Trophoblast cell (in vitro differentiated cells and primary cell): ENCODE results near the gene POLR2C. TPM values are rescaled to one million over a fixed set of nuclear protein-coding genes. Genes with fewer than 3 reads are reported as not detected.
A peak's percentile ranks its signal among the peaks of the same experiment; 100 is the strongest.

Source experiments
- DNase-seq, 2 donors: peaks; one replicate each; pipeline ENCODE4 v3.0.0-alpha.2; 2016
- H2AFZ ChIP-seq: 2 replicates; pipeline ENCODE4 v1.6.1; 2013; ENCODE audit warnings: low read length, moderate library complexity, mild to moderate bottlenecking; ENCODE audit not compliant: insufficient read depth, poor library complexity
- H2AK5ac ChIP-seq: 2 replicates; pipeline ENCODE4 v1.6.1; 2013; ENCODE audit warnings: mild to moderate bottlenecking, low read length
- H2BK120ac ChIP-seq: 2 replicates; pipeline ENCODE4 v1.6.1; 2013; ENCODE audit warnings: low read length, mild to moderate bottlenecking, moderate library complexity; ENCODE audit not compliant: insufficient read depth, poor library complexity
- H2BK12ac ChIP-seq: 2 replicates; pipeline ENCODE4 v1.6.1; 2013; ENCODE audit warnings: mild to moderate bottlenecking, low read length, moderate library complexity
- H2BK5ac ChIP-seq: 2 replicates; pipeline ENCODE4 v1.6.1; 2013; ENCODE audit warnings: low read length, low read depth, moderate library complexity, mild to moderate bottlenecking; ENCODE audit not compliant: poor library complexity
- H3K14ac ChIP-seq: 2 replicates; pipeline ENCODE4 v1.6.1; 2013; ENCODE audit warnings: mild to moderate bottlenecking, low read length
- H3K18ac ChIP-seq: 2 replicates; pipeline ENCODE4 v1.6.1; 2013; ENCODE audit warnings: mild to moderate bottlenecking, low read length
- H3K23ac ChIP-seq: 2 replicates; pipeline ENCODE4 v1.6.1; 2013; ENCODE audit warnings: low read length
- H3K27ac ChIP-seq: 2 replicates; pipeline ENCODE4 v1.5.1; 2013; ENCODE audit warnings: low read depth, mild to moderate bottlenecking, inconsistent platforms, low read length, moderate library complexity
- H3K27me3 ChIP-seq: 2 replicates; pipeline ENCODE4 v1.6.1; 2013; ENCODE audit warnings: inconsistent platforms, mild to moderate bottlenecking, low read length, moderate library complexity; ENCODE audit not compliant: insufficient read depth
- H3K36me3 ChIP-seq, 2 experiments: 1 replicate in 1 of 2; 2 replicates in 1 of 2; pipeline ENCODE4 v1.6.1; 2013; ENCODE audit warnings: low read length in 2 of 2, mild to moderate bottlenecking in 2 of 2, moderate library complexity in 1 of 2; ENCODE audit not compliant: insufficient read depth in 2 of 2, control insufficient read depth in 1 of 2
- H3K4ac ChIP-seq: 2 replicates; pipeline ENCODE4 v1.6.1; 2013; ENCODE audit warnings: low read depth, mild to moderate bottlenecking, low read length, moderate library complexity
- H3K4me1 ChIP-seq, 2 experiments: 1 replicate in 1 of 2; 2 replicates in 1 of 2; pipeline ENCODE4 v1.6.1; 2013; ENCODE audit warnings: low read length in 2 of 2, mild to moderate bottlenecking in 2 of 2, moderate library complexity in 1 of 2; ENCODE audit not compliant: insufficient read depth in 2 of 2, control insufficient read depth in 1 of 2
- H3K4me2 ChIP-seq: 2 replicates; pipeline ENCODE4 v1.6.1; 2013; ENCODE audit warnings: inconsistent platforms, mild to moderate bottlenecking, low read length, moderate library complexity
- H3K4me3 ChIP-seq: 2 replicates; pipeline ENCODE4 v1.5.1; 2013; ENCODE audit warnings: mild to moderate bottlenecking, low read depth, low read length, inconsistent platforms
- H3K79me1 ChIP-seq: one replicate; pipeline ENCODE4 v1.6.1; 2013; ENCODE audit warnings: low read length
- H3K79me2 ChIP-seq: 2 replicates; pipeline ENCODE4 v1.6.1; 2013; ENCODE audit warnings: low read length, mild to moderate bottlenecking; ENCODE audit not compliant: control insufficient read depth, insufficient read depth, poor library complexity
- H3K9ac ChIP-seq: 2 replicates; pipeline ENCODE4 v1.6.1; 2013; ENCODE audit warnings: mild to moderate bottlenecking, low read length
- H3K9me3 ChIP-seq: 2 replicates; pipeline ENCODE4 v1.6.1; 2013; ENCODE audit warnings: low read depth, mild to moderate bottlenecking, control low read depth, inconsistent platforms, low read length; ENCODE audit not compliant: insufficient read depth
- H4K12ac ChIP-seq: 2 replicates; pipeline ENCODE4 v1.6.1; 2013; ENCODE audit warnings: low read depth, mild to moderate bottlenecking, low read length, moderate library complexity
- H4K8ac ChIP-seq: 2 replicates; pipeline ENCODE4 v1.6.1; 2013; ENCODE audit warnings: low read depth, mild to moderate bottlenecking, low read length, moderate library complexity
- H4K91ac ChIP-seq: one replicate; pipeline ENCODE4 v1.6.1; 2013; ENCODE audit warnings: low read depth, mild to moderate bottlenecking, low read length, moderate library complexity
- WGBS: extraction: QIAGEN DNeasy Blood & Tissue Kit; methylation state at CpG from one replicate; pipeline ENCODE4 v1.1.7; 2013; ENCODE audit warnings: missing lambda C conversion rate; ENCODE audit not compliant: insufficient read length, insufficient coverage; ENCODE audit errors: extremely low coverage; 5-methylcytosine and 5-hydroxymethylcytosine counted together
- polyA plus RNA-seq: library from polyadenylated mRNA; stranded (reverse); fragments of 200-250 nt; gene quantifications from 2 replicates; pipeline ENCODE4 v1.2.3, GENCODE V29; 2013

The POLR2C gene
- polyA plus RNA-seq, result 49.8 and 50.6 TPM in 2 replicates

- H4K91ac ChIP-seq, result peak within 1 kb of the TSS; percentile 82
- peak within 1 kb of the TSS; percentile 99 for H3K4ac ChIP-seq
- peaks cover 10 to 12% of the 10 kb centered on the region in 2 experiments for H3K4me1 ChIP-seq
- peak within 1 kb of the TSS; percentile 53 for H2AFZ ChIP-seq
- H4K12ac ChIP-seq, result peak within 1 kb of the TSS; percentile 52
- H3K79me1 ChIP-seq, result peaks cover 5% of the 10 kb centered on the region
- peak within 1 kb of the TSS; percentile 85 for H2BK5ac ChIP-seq
- peak within 1 kb of the TSS; percentile 86 for H3K9ac ChIP-seq
- H3K9me3 ChIP-seq, result no peaks in the 10 kb centered on the region
- H3K27me3 ChIP-seq, result no peaks in the 10 kb centered on the region
- peak; percentile 85 to 98 for DNase-seq
- H3K27ac ChIP-seq, result peak within 1 kb of the TSS; percentile 12
- H3K79me2 ChIP-seq, result peaks cover 11% of the 10 kb centered on the region
- H2AK5ac ChIP-seq, result peak within 1 kb of the TSS; percentile 98
- WGBS, result no CpG with 5 or more reads among the region's 47 CpGs
- peak within 1 kb of the TSS; percentile 90 for H3K18ac ChIP-seq
- H3K4me2 ChIP-seq, result peak within 1 kb of the TSS; percentile 65
- H2BK120ac ChIP-seq, result peak within 1 kb of the TSS; percentile 79
- H3K36me3 ChIP-seq, result peaks cover 33 to 60% of the 10 kb centered on the region in 2 experiments
- H2BK12ac ChIP-seq, result peak within 1 kb of the TSS; percentile 78
- no peak within 1 kb of the TSS for H3K23ac ChIP-seq
- H4K8ac ChIP-seq, result peak within 1 kb of the TSS; percentile 93
- peak within 1 kb of the TSS; percentile 45 for H3K14ac ChIP-seq
- peak within 1 kb of the TSS; percentile 92 for H3K4me3 ChIP-seq
Observed at GRCh38 chr16:57462209-57462977, at the start of gene POLR2C. POLR2C (plus strand) TSS chr16:57462679; CDS start chr16:57462725, 46 bp downstream.

GRCh38 chr16:57413301-57413730 is 49.2 kb upstream of the POLR2C start:
- no peak overlapping the region for H2AFZ ChIP-seq
- no peak for DNase-seq
- no peak overlapping the region for H3K27ac ChIP-seq
- no peaks in the 10 kb centered on the region for H3K27me3 ChIP-seq
- no peak overlapping the region for H3K18ac ChIP-seq
- no peak overlapping the region for H3K9ac ChIP-seq
- peaks cover 16% of the 10 kb centered on the region for H3K79me1 ChIP-seq
- no peak overlapping the region for H3K4me2 ChIP-seq
- H3K4me3 ChIP-seq, result no peak overlapping the region
- H2AK5ac ChIP-seq, result no peak overlapping the region
- H3K14ac ChIP-seq, result no peak overlapping the region
- H3K79me2 ChIP-seq, result peaks cover 2% of the 10 kb centered on the region
- H2BK12ac ChIP-seq, result no peak overlapping the region
- H4K91ac ChIP-seq, result no peak overlapping the region
- peaks cover 11 to 15% of the 10 kb centered on the region in 2 experiments for H3K4me1 ChIP-seq
- H3K9me3 ChIP-seq, result peaks cover 2% of the 10 kb centered on the region
- no peak overlapping the region for H4K12ac ChIP-seq
- no peak overlapping the region for H2BK5ac ChIP-seq
- no peaks in the 10 kb centered on the region for H3K36me3 ChIP-seq
- WGBS, result no CpG with 5 or more reads among the region's 5 CpGs
- H2BK120ac ChIP-seq, result no peak overlapping the region
- no peak overlapping the region for H4K8ac ChIP-seq
- H3K23ac ChIP-seq, result no peak overlapping the region
- no peak overlapping the region for H3K4ac ChIP-seq

- H3K79me1 ChIP-seq, result peaks cover 18% of the 10 kb centered on the region
- H3K9ac ChIP-seq, result no peak overlapping the region
- no peak overlapping the region for H4K12ac ChIP-seq
- no peak overlapping the region for H3K27ac ChIP-seq
- H3K14ac ChIP-seq, result no peak overlapping the region
- peaks cover 2% of the 10 kb centered on the region for H3K9me3 ChIP-seq
- H4K91ac ChIP-seq, result no peak overlapping the region
- H3K4me1 ChIP-seq, result peaks cover 13 to 15% of the 10 kb centered on the region in 2 experiments
- no CpG with 5 or more reads among the region's 7 CpGs for WGBS
- DNase-seq, result no peak
- H2AFZ ChIP-seq, result no peak overlapping the region
- no peak overlapping the region for H3K18ac ChIP-seq
- no peak overlapping the region for H3K4ac ChIP-seq
- H4K8ac ChIP-seq, result no peak overlapping the region
- no peak overlapping the region for H2AK5ac ChIP-seq
- no peak overlapping the region for H3K4me3 ChIP-seq
- no peak overlapping the region for H2BK5ac ChIP-seq
- peaks cover 2% of the 10 kb centered on the region for H3K79me2 ChIP-seq
- no peaks in the 10 kb centered on the region for H3K27me3 ChIP-seq
- H2BK12ac ChIP-seq, result no peak overlapping the region
- no peak overlapping the region for H3K23ac ChIP-seq
- no peak overlapping the region for H3K4me2 ChIP-seq
- H2BK120ac ChIP-seq, result no peak overlapping the region
- H3K36me3 ChIP-seq, result no peaks in the 10 kb centered on the region
Observed at GRCh38 chr16:57413733-57414132, 48.7 kb upstream of the POLR2C start.

- Histone ChIP-seq H3K4me1 (peaks cover 10 to 16% of the 10 kb centered on the region in 2 experiments), H3K9me3 (no peaks in the 10 kb centered on the region), H3K23ac (no peak overlapping the region), H2AK5ac (peak overlapping the region; percentile 85), H3K27ac (no peak overlapping the region), H3K79me2 (peaks cover 2% of the 10 kb centered on the region), H2BK5ac (no peak overlapping the region), H4K91ac (peak overlapping the region; percentile 90), H2BK120ac (peak overlapping the region; percentile 88), H3K27me3 (no peaks in the 10 kb centered on the region), H3K79me1 (peaks cover 22% of the 10 kb centered on the region), H3K14ac (peak overlapping the region; percentile 86), H3K4me3 (no peak overlapping the region), H2AFZ (no peak overlapping the region), H4K12ac (no peak overlapping the region), H2BK12ac (peak overlapping the region; percentile 62), H3K4me2 (no peak overlapping the region), H3K4ac (no peak overlapping the region), H3K18ac (peak overlapping the region; percentile 4), H3K9ac (no peak overlapping the region), H4K8ac (peak overlapping the region; percentile 94), H3K36me3 (no peaks in the 10 kb centered on the region)
- WGBS, result no CpG with 5 or more reads among the region's 16 CpGs
- no peak for DNase-seq
Observed at GRCh38 chr16:57416084-57416483, 46.4 kb upstream of the POLR2C start.
